Amniotic epithelial cell (primary cell): ENCODE measurements around the gene ARMC3.
"Not testable (repeated sequence)": the region's sequence is repeated elsewhere in the genome, so short reads cannot be mapped to it uniquely, and the experiment has no call there.

Source experiments
- DNase-seq: peaks from one replicate; pipeline ENCODE4 v3.0.0-alpha.2; 2010; ENCODE audit warnings: low read depth

Gene ARMC3

GRCh38 chr10:23051278-23051677, 123.4 kb downstream of the ARMC3 start:
- DNase-seq, result no peak

GRCh38 chr10:23051855-23052331, 124.0 kb downstream of the ARMC3 start:
- no peak for DNase-seq

GRCh38 chr10:23053036-23053435, 125.2 kb downstream of the ARMC3 start:
- peak; percentile 14 for DNase-seq

- no peak for DNase-seq
Measured at GRCh38 chr10:23055424-23056185, 127.8 kb downstream of the ARMC3 start.

- no peak for DNase-seq
Measured at GRCh38 chr10:23056186-23056579, 128.3 kb downstream of the ARMC3 start.

GRCh38 chr10:23058366-23058765, 130.5 kb downstream of the ARMC3 start:
- no peak for DNase-seq

GRCh38 chr10:23060918-23061317, 133.1 kb downstream of the ARMC3 start:
- DNase-seq, result no peak

- DNase-seq, result peak; percentile 61
Measured at GRCh38 chr10:23063045-23063972, 135.5 kb downstream of the ARMC3 start.

- DNase-seq, result no peak
Measured at GRCh38 chr10:23063973-23064812, 136.3 kb downstream of the ARMC3 start.

GRCh38 chr10:23064813-23065114, 136.9 kb downstream of the ARMC3 start:
- DNase-seq, result not testable (repeated sequence)

- DNase-seq, result peak; percentile 73
Measured at GRCh38 chr10:23065181-23065948, 137.5 kb downstream of the ARMC3 start.

GRCh38 chr10:23067337-23067736, 139.5 kb downstream of the ARMC3 start:
- no peak for DNase-seq

- DNase-seq, result peak; percentile 73
Measured at GRCh38 chr10:23067939-23068775, 140.3 kb downstream of the ARMC3 start.

- DNase-seq, result peak; percentile 56
Measured at GRCh38 chr10:23069019-23069815, 141.4 kb downstream of the ARMC3 start.

- DNase-seq, result not testable (repeated sequence)
Measured at GRCh38 chr10:23070092-23070912, 142.4 kb downstream of the ARMC3 start.

GRCh38 chr10:23070913-23071218, 143.0 kb downstream of the ARMC3 start:
- DNase-seq, result no peak

GRCh38 chr10:23072593-23072992, 144.7 kb downstream of the ARMC3 start:
- not testable (repeated sequence) for DNase-seq

- no peak for DNase-seq
Measured at GRCh38 chr10:23073527-23073926, 145.7 kb downstream of the ARMC3 start.

- peak; percentile 71 for DNase-seq
Measured at GRCh38 chr10:23075672-23076071, 147.8 kb downstream of the ARMC3 start.
